Smooth muscle cell (in vitro differentiated cells): ENCODE measurements around the gene MBNL3. TPM values are rescaled to one million over a fixed set of nuclear protein-coding genes. Genes with fewer than 3 reads are reported as not detected.
A peak's percentile ranks its signal among the peaks of the same experiment; 100 is the strongest.

Experiments
- DNase-seq: peaks from one replicate; lab custom pipeline; 2025; ENCODE audit not compliant: unreplicated experiment; lab: John Stamatoyannopoulos, UW
- H2AFZ ChIP-seq: fragments of 200-600 bp; sonication (generic); 2 replicates; pipeline ENCODE4 v1.6.0; 2016; ENCODE audit warnings: antibody characterized with exemption, low read depth, mild to moderate bottlenecking
- H3F3A ChIP-seq: fragments of 200-600 bp; sonication (generic); 2 replicates; pipeline ENCODE4 v1.6.0; 2017; ENCODE audit warnings: antibody characterized with exemption, low read depth
- H3K27ac ChIP-seq: fragments of 200-600 bp; sonication (generic); 2 replicates; pipeline ENCODE4 v1.5.1; 2016; ENCODE audit warnings: low read depth, mild to moderate bottlenecking
- H3K27me3 ChIP-seq: fragments of 200-600 bp; sonication (generic); 2 replicates; pipeline ENCODE4 v1.6.1; 2016; ENCODE audit warnings: low read depth, mild to moderate bottlenecking
- H3K36me3 ChIP-seq: fragments of 200-600 bp; sonication (generic); 2 replicates; pipeline ENCODE4 v1.5.1; 2016; ENCODE audit warnings: low read depth
- H3K4me1 ChIP-seq: fragments of 200-600 bp; sonication (generic); 2 replicates; pipeline ENCODE4 v1.5.1; 2016; ENCODE audit warnings: low read depth
- H3K4me2 ChIP-seq: fragments of 200-600 bp; sonication (generic); 2 replicates; pipeline ENCODE4 v1.6.0; 2016; ENCODE audit warnings: mild to moderate bottlenecking
- H3K4me3 ChIP-seq: fragments of 200-600 bp; sonication (generic); 2 replicates; pipeline ENCODE4 v1.5.1; 2016; ENCODE audit warnings: mild to moderate bottlenecking
- H3K79me2 ChIP-seq: fragments of 200-600 bp; sonication (generic); 2 replicates; pipeline ENCODE4 v1.6.0; 2016; ENCODE audit warnings: low read depth, mild to moderate bottlenecking
- H3K9ac ChIP-seq: fragments of 200-600 bp; sonication (generic); 2 replicates; pipeline ENCODE4 v1.6.0; 2016; ENCODE audit warnings: low read depth
- H3K9me3 ChIP-seq: fragments of 200-600 bp; sonication (generic); replicated peaks from 2 replicates; pipeline ENCODE4 v1.5.1; 2016; ENCODE audit warnings: low read depth
- H4K20me1 ChIP-seq: fragments of 200-600 bp; sonication (generic); 2 replicates; pipeline ENCODE4 v1.6.0; 2016; ENCODE audit warnings: low read depth
- WGBS: methylation state at CpG from one replicate; pipeline ENCODE4 v1.1.7; 2016; ENCODE audit warnings: low lambda C conversion rate; 5-methylcytosine and 5-hydroxymethylcytosine counted together
- polyA plus RNA-seq: library from polyadenylated mRNA; unstranded; fragments of >200 nt; fragmentation: Nextera tagmentation; extraction: Ambion mirVana; gene quantifications from 2 replicates; pipeline ENCODE4 v1.2.1, GENCODE V29; 2016
- total RNA-seq: library from RNA; depleted of rRNA; stranded (reverse); fragments of >200 nt; gene quantifications from 2 replicates; pipeline ENCODE4 v1.2.3, GENCODE V29; 2014
- TF ChIP-seq, protein P1 (sequence below): fragments of 200-600 bp; sonication (generic); IDR thresholded peaks from 2 replicates; pipeline ENCODE4 v1.5.1; 2017; ENCODE audit warnings: borderline replicate concordance, mild to moderate bottlenecking, antibody characterized with exemption; ENCODE audit not compliant: insufficient read depth, poor library complexity, severe bottlenecking

Gene MBNL3
- total and polyA plus RNA-seq, 2 experiments from 2014 or later: 15.7 to 49.0 TPM

DNA sequence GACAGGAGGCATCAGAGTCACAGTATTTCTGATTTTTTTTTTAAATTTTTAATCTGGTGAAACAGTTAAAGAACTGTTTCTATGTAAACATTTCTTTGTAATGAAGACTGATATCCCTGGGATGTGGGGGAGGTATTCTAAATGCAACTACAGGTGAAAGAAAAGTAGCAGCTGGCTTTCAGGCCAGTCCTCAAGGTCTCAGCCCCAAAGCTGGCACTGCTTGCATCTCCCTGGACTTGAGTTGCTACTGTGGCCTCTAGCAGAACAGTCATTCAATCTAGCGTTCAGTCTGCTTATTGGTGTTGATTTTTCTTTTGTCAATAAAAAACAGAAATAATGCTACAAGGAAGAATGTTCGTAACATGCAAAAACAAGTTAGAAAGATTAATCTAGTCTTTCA is 4.9 kb downstream of the MBNL3 start:
- Histone ChIP-seq H3F3A (no peaks in the 10 kb centered on the region), H3K9ac (no peak overlapping the region), H3K4me1 (no peaks in the 10 kb centered on the region), H3K9me3 (no peaks in the 10 kb centered on the region), H3K27ac (no peak overlapping the region), H3K4me2 (no peak overlapping the region), H4K20me1 (no peaks in the 10 kb centered on the region), H3K36me3 (no peaks in the 10 kb centered on the region), H3K4me3 (no peak overlapping the region), H2AFZ (no peak overlapping the region), H3K79me2 (peaks cover 28% of the 10 kb centered on the region), H3K27me3 (no peaks in the 10 kb centered on the region)
- TF ChIP-seq, protein P1, sequence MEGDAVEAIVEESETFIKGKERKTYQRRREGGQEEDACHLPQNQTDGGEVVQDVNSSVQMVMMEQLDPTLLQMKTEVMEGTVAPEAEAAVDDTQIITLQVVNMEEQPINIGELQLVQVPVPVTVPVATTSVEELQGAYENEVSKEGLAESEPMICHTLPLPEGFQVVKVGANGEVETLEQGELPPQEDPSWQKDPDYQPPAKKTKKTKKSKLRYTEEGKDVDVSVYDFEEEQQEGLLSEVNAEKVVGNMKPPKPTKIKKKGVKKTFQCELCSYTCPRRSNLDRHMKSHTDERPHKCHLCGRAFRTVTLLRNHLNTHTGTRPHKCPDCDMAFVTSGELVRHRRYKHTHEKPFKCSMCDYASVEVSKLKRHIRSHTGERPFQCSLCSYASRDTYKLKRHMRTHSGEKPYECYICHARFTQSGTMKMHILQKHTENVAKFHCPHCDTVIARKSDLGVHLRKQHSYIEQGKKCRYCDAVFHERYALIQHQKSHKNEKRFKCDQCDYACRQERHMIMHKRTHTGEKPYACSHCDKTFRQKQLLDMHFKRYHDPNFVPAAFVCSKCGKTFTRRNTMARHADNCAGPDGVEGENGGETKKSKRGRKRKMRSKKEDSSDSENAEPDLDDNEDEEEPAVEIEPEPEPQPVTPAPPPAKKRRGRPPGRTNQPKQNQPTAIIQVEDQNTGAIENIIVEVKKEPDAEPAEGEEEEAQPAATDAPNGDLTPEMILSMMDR: no peak
- DNase-seq: no peak
- WGBS: 82% methylated on average over 2 of the region's 2 CpGs

DNA sequence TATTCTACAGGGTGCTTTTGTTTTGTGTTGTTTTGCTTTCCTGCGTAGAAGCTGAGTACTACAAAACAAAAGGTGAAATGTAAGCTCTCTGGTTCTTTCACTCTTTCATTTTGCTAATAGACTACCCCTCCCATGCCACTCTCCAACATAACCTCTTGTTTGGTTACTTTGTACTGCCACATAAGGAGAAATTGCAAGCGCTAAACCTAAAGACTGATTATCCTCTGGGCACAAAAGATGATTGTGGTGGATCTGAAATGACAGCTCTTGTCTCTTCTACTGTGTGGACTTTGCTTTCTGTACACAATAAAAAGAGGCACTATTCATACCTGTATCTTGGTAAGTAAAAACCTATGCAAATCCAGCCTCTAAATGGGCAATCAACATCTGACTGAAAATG is 5.3 kb downstream of the MBNL3 start:
- H3K36me3 ChIP-seq: no peaks in the 10 kb centered on the region
- TF ChIP-seq, protein P1: no peak
- DNase-seq: no peak
- no peak overlapping the region for H3K4me3 ChIP-seq
- no peak overlapping the region for H3K4me2 ChIP-seq
- WGBS: 78% methylated on average over 2 of the region's 2 CpGs
- H3K4me1 ChIP-seq: no peaks in the 10 kb centered on the region
- no peak overlapping the region for H3K27ac ChIP-seq
- peaks cover 28% of the 10 kb centered on the region for H3K79me2 ChIP-seq
- H4K20me1 ChIP-seq: no peaks in the 10 kb centered on the region
- no peak overlapping the region for H2AFZ ChIP-seq
- H3F3A ChIP-seq: no peaks in the 10 kb centered on the region
- H3K9me3 ChIP-seq: no peaks in the 10 kb centered on the region
- no peak overlapping the region for H3K9ac ChIP-seq
- H3K27me3 ChIP-seq: no peaks in the 10 kb centered on the region

DNA sequence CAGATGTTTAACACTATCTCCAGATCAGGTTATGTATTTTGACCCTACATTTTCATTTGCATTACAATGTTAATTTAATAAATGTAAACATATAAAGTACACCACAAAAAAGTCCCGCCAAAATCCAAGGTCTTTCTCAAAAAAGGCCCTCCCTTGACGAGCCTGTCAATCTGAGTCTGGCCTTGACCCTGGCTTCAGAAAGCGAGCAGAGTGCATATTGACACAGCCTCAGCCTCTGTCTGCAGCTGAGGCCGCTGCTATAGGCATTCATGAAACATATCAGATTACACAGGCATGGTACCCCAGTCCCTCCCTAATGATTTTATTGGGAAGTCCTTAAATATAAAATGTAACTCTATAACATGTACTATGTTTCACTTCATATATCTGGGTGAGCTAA is 6.2 kb downstream of the MBNL3 start:
- Histone ChIP-seq H3K4me3 (no peak overlapping the region), H2AFZ (no peak overlapping the region), H3F3A (no peaks in the 10 kb centered on the region), H3K27me3 (no peaks in the 10 kb centered on the region), H3K36me3 (no peaks in the 10 kb centered on the region), H4K20me1 (no peaks in the 10 kb centered on the region), H3K9me3 (no peaks in the 10 kb centered on the region), H3K79me2 (peaks cover 23% of the 10 kb centered on the region), H3K27ac (peak overlapping the region; percentile 58), H3K4me1 (no peaks in the 10 kb centered on the region), H3K9ac (no peak overlapping the region), H3K4me2 (no peak overlapping the region)
- WGBS: 45% methylated on average over 4 of the region's 4 CpGs
- TF ChIP-seq, protein P1: no peak
- DNase-seq: no peak

DNA sequence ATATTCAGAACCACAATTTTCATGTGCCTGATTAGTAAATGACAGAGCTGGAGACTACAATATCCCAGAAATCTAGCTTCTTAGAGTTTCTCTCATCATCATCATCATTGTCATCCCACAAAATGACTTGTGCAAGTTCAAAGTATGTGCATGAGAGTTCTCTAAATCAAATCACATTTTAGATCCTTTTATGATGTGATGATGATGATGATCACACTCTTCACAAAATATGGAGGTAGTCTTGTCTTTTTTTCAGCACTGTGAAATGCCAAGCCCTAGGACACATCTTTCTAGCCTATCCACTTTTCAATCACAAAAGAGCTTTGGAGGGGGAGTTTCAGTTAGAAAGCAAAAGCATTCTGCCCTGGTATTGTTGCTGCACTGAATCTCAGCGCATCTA is 7.4 kb downstream of the MBNL3 start:
- Histone ChIP-seq H4K20me1 (no peaks in the 10 kb centered on the region), H3K36me3 (no peaks in the 10 kb centered on the region), H3K9ac (no peak overlapping the region), H3K27me3 (no peaks in the 10 kb centered on the region), H3K4me3 (peak overlapping the region; percentile 9), H3K4me2 (peak overlapping the region; percentile 73), H3K4me1 (no peaks in the 10 kb centered on the region), H3K79me2 (peaks cover 11% of the 10 kb centered on the region), H3F3A (no peaks in the 10 kb centered on the region), H2AFZ (no peak overlapping the region), H3K9me3 (no peaks in the 10 kb centered on the region), H3K27ac (peak overlapping the region; percentile 58)
- TF ChIP-seq, protein P1: no peak
- no peak for DNase-seq
- WGBS: 9% methylated on average over 1 of the region's 1 CpG
